Cortex of kidney (tissue), 1 donor: Measurements from ENCODE around the gene SEMA6A.

Experiments used
- DNase-seq: peaks from one replicate; lab custom pipeline; 2025; lab: John Stamatoyannopoulos, UW

SEMA6A gene

DNA sequence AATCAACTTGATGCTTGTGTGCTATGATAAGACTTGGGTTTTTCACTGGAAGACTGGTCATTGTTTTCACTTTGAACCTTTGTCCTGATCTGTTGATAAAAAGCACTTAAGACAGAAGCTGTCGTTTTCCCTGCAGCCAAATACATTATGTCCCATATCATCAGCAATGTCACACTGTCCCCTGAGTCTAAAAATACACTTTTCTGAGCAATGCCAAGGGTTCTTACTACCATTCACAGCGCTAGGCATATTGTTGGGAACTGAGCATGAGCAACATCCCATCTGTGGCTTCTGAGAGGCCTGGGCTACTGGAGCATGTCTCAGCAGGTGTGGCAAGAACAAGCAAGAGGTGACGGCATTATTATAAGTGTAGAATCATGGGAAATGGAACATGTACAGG, 81.8 kb downstream of the SEMA6A start:
- DNase-seq, result no peak

DNA sequence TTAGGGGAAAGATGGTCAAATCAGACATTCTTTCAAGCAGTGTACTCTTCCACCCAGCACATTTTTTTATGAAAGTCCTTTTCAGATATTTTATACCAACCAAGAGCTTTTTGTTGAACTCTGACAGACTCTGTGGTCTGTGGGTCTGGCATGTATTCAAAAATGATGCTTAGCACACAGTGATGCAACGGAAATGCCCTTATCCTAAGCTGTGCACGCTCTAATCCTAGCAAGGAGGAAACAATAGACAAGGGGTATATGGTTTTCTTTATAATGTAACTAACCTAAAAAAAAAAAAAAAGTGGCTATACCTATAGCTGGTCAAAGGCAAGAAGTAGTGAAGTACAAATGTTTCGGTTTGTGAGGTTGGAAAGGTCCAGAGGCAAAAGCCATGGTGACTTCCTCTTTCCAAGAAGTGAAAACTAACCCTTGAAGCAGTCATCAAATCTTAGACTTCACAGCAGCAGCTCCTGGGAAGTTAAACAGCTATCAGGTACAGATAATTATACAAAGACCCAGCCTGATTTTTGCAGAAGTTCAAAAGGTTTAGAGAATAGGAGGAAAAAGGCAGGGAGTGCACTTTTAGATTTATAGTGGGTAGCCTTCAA, 82.5 kb downstream of the SEMA6A start:
- DNase-seq, result no peak

- no peak for DNase-seq
Measured at GRCh38 chr5:116488356-116489041, 86.1 kb downstream of the SEMA6A start.

- no peak for DNase-seq
Measured at GRCh38 chr5:116487045-116487444, 87.6 kb downstream of the SEMA6A start.

DNA sequence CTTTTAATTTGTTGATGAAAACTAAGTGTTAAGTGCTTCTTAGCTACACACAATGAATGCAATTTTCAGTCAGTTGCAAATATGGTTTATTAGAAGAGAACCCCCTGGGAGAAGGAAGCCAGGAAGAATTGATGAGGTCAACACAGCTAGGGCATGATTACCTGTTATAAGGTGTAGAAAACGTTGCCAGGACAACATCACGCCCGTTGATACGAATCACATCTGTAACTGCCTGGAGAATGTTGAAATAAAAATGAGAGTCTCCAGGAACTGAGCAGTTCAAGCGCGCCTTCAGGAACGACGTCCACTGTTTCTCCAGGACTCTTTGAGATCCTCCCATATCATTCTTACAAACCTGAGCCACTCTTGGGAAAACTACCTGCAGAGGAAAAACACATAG, 88.0 kb downstream of the SEMA6A start:
- no peak for DNase-seq

DNA sequence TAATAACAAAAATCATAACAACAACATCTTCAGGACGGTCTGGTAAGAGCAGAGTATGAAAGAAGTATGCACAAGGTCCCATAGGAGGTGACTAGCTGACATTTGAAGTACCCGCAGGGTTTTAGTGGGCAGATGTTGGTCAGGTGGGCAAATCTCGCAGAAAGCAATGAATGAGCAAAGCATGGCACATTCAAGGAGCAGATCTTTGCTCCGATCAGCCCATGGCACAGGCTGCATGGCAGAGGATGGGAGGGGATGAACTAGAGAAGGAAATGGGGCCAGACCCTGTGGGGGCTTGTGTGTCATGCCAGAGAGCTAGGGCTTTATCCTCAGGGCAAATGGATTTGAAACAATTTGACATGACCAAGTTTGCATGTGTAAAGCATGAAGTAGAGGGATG, 90.0 kb downstream of the SEMA6A start:
- DNase-seq, result no peak

- DNase-seq, result no peak
Measured at GRCh38 chr5:116482394-116482793, 92.2 kb downstream of the SEMA6A start.

DNA sequence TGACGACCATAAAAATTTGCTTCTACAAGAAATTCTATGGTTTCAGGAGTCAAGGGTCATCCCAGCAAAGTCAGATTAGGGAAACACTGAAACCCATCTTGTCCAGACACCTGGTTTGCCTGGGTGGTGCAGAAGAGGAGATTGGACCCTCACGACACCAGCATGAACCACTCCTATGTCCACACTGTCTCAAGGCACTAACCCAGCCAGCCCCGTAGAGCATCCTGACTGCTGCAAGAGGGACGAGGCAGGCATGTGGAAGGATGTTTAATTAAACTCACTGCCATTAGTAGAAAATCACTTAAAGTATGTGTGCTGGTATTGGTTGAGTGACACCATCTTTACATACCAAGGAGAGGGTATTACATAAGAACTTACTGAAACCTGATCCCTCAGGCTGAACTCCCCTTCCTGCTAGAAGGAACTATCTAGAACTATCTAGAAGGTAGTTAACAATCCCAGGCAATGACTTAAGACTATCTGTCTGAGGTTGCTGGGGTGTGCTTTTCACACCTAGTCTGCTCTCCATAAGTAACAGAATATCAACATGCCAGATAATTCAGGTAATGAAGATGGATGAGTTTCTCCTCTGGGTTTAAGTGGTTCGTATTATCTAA, 93.6 kb downstream of the SEMA6A start:
- DNase-seq, result no peak

GRCh38 chr5:116479776-116480675, 94.6 kb downstream of the SEMA6A start:
- no peak for DNase-seq

DNA sequence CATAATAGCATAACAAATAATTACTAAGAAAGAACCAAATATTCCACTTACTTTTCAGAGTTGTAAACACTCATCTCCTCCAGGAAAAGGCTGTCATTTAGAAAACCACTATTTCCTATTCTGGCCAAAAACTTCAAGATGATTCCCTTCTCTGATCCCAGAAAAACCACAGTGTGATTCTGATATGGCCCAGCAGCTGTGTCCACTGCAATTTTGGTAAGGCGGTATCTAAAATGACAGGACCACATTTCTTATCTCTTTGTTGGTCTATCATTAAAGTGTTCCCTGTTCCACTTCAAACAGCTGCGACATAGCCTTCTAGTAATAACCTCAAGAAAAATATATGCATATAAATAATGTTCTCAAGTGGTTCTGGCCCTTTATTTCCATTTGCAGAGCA, 96.1 kb downstream of the SEMA6A start:
- no peak for DNase-seq

DNA sequence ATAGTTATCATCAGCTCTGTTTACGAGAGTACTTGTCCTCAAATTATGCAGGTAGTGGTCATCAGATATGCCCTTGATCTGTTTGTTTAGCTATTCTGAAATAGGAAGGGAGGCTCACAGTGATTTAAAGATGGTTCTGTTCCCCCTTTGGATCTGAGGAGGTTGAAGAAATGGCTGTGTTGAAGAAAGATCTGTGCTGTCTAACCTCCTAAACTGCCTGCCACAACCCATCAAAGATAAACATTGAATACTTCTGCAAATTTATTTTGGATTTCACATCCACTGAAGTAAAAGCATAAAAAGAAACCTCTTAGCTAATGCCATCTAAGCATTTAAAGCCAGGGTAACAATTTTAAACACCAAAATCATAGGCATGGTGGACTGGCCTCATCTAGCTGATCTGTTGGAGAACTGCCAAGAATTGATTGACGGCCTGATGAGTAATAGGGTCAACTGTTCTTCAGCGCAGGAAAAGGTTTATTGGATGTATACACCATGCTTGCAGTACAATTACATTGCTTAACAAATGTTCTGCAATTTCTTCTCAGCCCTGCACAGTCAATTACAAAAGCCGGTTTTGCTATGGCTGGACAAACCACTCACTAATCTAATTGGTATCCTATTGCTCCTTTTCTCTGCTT, 97.6 kb downstream of the SEMA6A start:
- DNase-seq, result no peak

- no peak for DNase-seq
Measured at GRCh38 chr5:116475338-116475737, 99.3 kb downstream of the SEMA6A start.

GRCh38 chr5:116473706-116474105, 100.9 kb downstream of the SEMA6A start:
- DNase-seq, result no peak

GRCh38 chr5:116472274-116472673, 102.3 kb downstream of the SEMA6A start:
- DNase-seq, result no peak

DNA sequence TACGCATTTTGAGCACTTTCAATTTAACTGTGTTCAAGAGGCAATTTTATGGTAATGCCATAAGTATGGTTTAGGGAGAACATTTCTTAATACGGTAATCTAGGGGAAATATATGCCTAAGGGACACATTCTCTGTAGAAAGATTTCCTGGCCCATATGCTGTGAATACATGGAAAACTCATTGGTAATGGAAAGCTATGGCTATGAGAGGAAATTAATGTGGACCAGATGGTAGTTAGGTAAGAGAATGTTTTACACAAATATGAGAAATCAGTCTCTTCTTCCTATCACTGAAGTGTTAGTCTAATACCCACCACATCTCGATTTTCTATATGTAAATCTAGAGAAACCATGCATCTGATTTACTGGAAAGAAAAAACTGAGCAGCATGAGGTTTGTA, 105.0 kb downstream of the SEMA6A start:
- DNase-seq, result no peak

GRCh38 chr5:116468583-116468982, 106.0 kb downstream of the SEMA6A start:
- no peak for DNase-seq

- no peak for DNase-seq
Measured at GRCh38 chr5:116467465-116467843, 107.2 kb downstream of the SEMA6A start.

DNA sequence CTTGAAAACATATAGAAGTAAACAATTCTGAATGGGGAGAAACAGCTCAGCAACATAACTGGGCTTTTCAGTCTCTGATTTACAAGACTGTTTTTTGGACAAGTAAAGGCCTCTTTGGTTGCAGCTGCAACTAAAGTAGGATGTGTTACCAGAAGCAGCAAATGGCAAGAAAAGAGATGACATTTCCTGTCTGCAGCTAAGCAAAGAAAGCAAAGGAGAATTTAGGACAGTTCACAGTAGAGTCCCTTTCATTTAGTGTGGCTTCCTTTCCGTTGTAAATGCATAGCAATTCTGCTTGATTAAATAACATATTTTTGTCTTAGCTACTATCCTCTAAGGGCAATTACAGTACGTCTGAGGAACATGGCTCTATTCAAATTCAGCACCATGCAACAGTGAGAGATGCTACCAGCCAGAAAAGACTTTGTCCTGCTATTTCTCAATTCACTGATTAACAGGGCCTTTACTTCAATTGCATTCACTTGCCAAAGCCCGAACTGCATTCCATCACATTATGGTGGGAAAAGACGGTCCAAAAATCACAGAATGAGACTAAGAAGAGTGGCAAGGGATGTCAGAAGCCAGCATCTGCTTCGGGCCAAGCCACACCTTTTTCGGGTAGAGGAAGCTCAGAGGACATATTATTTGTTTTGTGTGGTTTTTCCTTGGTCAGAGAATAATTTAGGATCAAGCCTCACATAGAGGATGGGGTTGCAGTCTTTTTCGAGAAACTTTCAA, 107.7 kb downstream of the SEMA6A start:
- DNase-seq, result no peak

DNA sequence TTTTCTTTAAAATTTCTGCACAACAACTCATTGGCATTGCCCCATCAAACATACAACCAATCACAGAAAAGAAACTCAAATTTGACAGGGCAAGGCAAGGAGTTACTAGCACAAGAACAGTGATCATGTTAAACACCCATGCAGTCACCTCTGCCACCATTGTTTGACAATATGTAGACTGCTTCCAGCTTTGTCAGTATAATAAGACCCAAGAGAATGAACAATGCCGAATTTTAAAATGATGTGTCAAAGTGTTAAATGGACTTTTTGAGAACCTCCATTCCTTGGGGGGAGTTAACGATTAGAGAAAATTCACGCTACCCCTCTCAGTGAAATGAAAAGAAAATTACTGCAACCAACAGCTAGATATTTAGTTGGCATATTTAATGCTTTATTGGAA, 109.2 kb downstream of the SEMA6A start:
- no peak for DNase-seq

GRCh38 chr5:116464144-116464708, 110.4 kb downstream of the SEMA6A start:
- no peak for DNase-seq

- no peak for DNase-seq
Measured at GRCh38 chr5:116462500-116462899, 112.1 kb downstream of the SEMA6A start.
